Muscle layer of duodenum (tissue), 2 donors: ENCODE measurements around the gene USP48.

Source experiments
- H3K27ac ChIP-seq: one replicate; pipeline ENCODE4 v1.7.0; 2013; ENCODE audit warnings: mild to moderate bottlenecking, low read length
- H3K27me3 ChIP-seq: one replicate; pipeline ENCODE4 v1.7.0; 2013; ENCODE audit warnings: low read depth, mild to moderate bottlenecking, control low read depth, low read length
- H3K36me3 ChIP-seq, 2 donors: one replicate each; pipeline ENCODE4 v1.7.0; 2013; ENCODE audit warnings: low read length in 2 of 2, control low read depth in 1 of 2, mild to moderate bottlenecking in 1 of 2; ENCODE audit not compliant: insufficient read depth in 2 of 2, control insufficient read depth in 1 of 2
- H3K4me1 ChIP-seq, 2 donors: one replicate each; pipeline ENCODE4 v1.7.0; 2013; ENCODE audit warnings: low read length in 2 of 2, mild to moderate bottlenecking in 2 of 2, control low read depth in 1 of 2, moderate library complexity in 1 of 2; ENCODE audit not compliant: insufficient read depth in 2 of 2, control insufficient read depth in 1 of 2
- H3K4me3 ChIP-seq, 2 donors: one replicate each; pipeline ENCODE4 v1.7.0; 2013; ENCODE audit warnings: low read length in 2 of 2, low read depth in 1 of 2, mild to moderate bottlenecking in 1 of 2
- H3K9me3 ChIP-seq, 2 donors: one replicate each; pipeline ENCODE4 v1.7.0; 2013; ENCODE audit warnings: low read length in 2 of 2, control low read depth in 1 of 2, mild to moderate bottlenecking in 1 of 2; ENCODE audit not compliant: control insufficient read depth in 1 of 2
- donor health status: healthy.

Gene USP48

GRCh38 chr1:21824926-21825325 lies 42.0 kb upstream of the USP48 start:
- H3K9me3 ChIP-seq, result no peaks in the 10 kb centered on the region
- H3K27me3 ChIP-seq, result no peaks in the 10 kb centered on the region
- no peak overlapping the region for H3K4me3 ChIP-seq
- H3K27ac ChIP-seq, result no peak overlapping the region
- no peaks in the 10 kb centered on the region for H3K4me1 ChIP-seq
- peaks cover 30 to 85% of the 10 kb centered on the region in 2 donors for H3K36me3 ChIP-seq

GRCh38 chr1:21823980-21824702 lies 41.2 kb upstream of the USP48 start:
- no peaks in the 10 kb centered on the region for H3K9me3 ChIP-seq
- no peak overlapping the region for H3K4me3 ChIP-seq
- H3K27me3 ChIP-seq, result no peaks in the 10 kb centered on the region
- H3K36me3 ChIP-seq, result peaks cover 24 to 77% of the 10 kb centered on the region in 2 donors
- H3K4me1 ChIP-seq, result no peaks in the 10 kb centered on the region
- no peak overlapping the region for H3K27ac ChIP-seq

- no peak overlapping the region for H3K27ac ChIP-seq
- H3K9me3 ChIP-seq, result no peaks in the 10 kb centered on the region
- H3K36me3 ChIP-seq, result peaks cover 20 to 69% of the 10 kb centered on the region in 2 donors
- H3K4me1 ChIP-seq, result peaks cover 2 to 3% of the 10 kb centered on the region in 2 donors
- no peaks in the 10 kb centered on the region for H3K27me3 ChIP-seq
- H3K4me3 ChIP-seq, result no peak overlapping the region
These were observed 40.4 kb upstream of the USP48 start for GRCh38 chr1:21823206-21823979.

GRCh38 chr1:21822349-21822748 lies 39.4 kb upstream of the USP48 start:
- Histone ChIP-seq H3K36me3 (peaks cover 12 to 59% of the 10 kb centered on the region in 2 donors), H3K4me3 (no peak overlapping the region), H3K27ac (no peak overlapping the region), H3K9me3 (no peaks in the 10 kb centered on the region), H3K27me3 (no peaks in the 10 kb centered on the region), H3K4me1 (peaks cover 3% of the 10 kb centered on the region in 2 donors)

- Histone ChIP-seq H3K9me3 (no peaks in the 10 kb centered on the region), H3K4me3 (no peak overlapping the region), H3K36me3 (peaks cover 9 to 51% of the 10 kb centered on the region in 2 donors), H3K27ac (no peak overlapping the region), H3K4me1 (peaks cover 3% of the 10 kb centered on the region in 2 donors), H3K27me3 (no peaks in the 10 kb centered on the region)
These were observed 38.6 kb upstream of the USP48 start for GRCh38 chr1:21821385-21822019.

GRCh38 chr1:21820597-21821232 lies 37.8 kb upstream of the USP48 start:
- Histone ChIP-seq H3K27me3 (no peaks in the 10 kb centered on the region), H3K27ac (no peak overlapping the region), H3K4me1 (peaks cover 3% of the 10 kb centered on the region in 2 donors), H3K36me3 (peaks cover 9 to 44% of the 10 kb centered on the region in 2 donors), H3K9me3 (no peaks in the 10 kb centered on the region), H3K4me3 (no peak overlapping the region)

GRCh38 chr1:21818656-21819055 lies 35.7 kb upstream of the USP48 start:
- H3K27ac ChIP-seq, result no peak overlapping the region

GRCh38 chr1:21816602-21817302 lies 33.8 kb upstream of the USP48 start:
- Histone ChIP-seq H3K27ac (no peak overlapping the region), H3K36me3 (peaks cover 0 to 11% of the 10 kb centered on the region in 2 donors), H3K4me3 (no peak overlapping the region), H3K9me3 (no peaks in the 10 kb centered on the region), H3K27me3 (no peaks in the 10 kb centered on the region), H3K4me1 (peaks cover 3 to 10% of the 10 kb centered on the region in 2 donors)

More at GRCh38 chr1:21818656-21819055, 35.7 kb upstream of the USP48 start:
- Histone ChIP-seq H3K9me3 (no peaks in the 10 kb centered on the region), H3K36me3 (peaks cover 0 to 25% of the 10 kb centered on the region in 2 donors), H3K27me3 (no peaks in the 10 kb centered on the region), H3K4me3 (no peak overlapping the region), H3K4me1 (peaks cover 3 to 10% of the 10 kb centered on the region in 2 donors)

- Histone ChIP-seq H3K4me1 (peaks cover 3 to 10% of the 10 kb centered on the region in 2 donors), H3K9me3 (no peaks in the 10 kb centered on the region), H3K36me3 (peaks cover 0 to 2% of the 10 kb centered on the region in 2 donors), H3K4me3 (no peak overlapping the region), H3K27me3 (no peaks in the 10 kb centered on the region), H3K27ac (no peak overlapping the region)
These were observed 32.9 kb upstream of the USP48 start for GRCh38 chr1:21815724-21816321.

- Histone ChIP-seq H3K27ac (no peak overlapping the region), H3K9me3 (no peaks in the 10 kb centered on the region), H3K27me3 (no peaks in the 10 kb centered on the region), H3K4me1 (peaks cover 3 to 10% of the 10 kb centered on the region in 2 donors), H3K4me3 (no peak overlapping the region), H3K36me3 (no peaks in the 10 kb centered on the region)
These were observed 32.1 kb upstream of the USP48 start for GRCh38 chr1:21814981-21815582.
